Measurements from ENCODE around the gene SUSD4.
A peak's percentile ranks its signal among the peaks of the same experiment; 100 is the strongest.

SUSD4 gene

DNA sequence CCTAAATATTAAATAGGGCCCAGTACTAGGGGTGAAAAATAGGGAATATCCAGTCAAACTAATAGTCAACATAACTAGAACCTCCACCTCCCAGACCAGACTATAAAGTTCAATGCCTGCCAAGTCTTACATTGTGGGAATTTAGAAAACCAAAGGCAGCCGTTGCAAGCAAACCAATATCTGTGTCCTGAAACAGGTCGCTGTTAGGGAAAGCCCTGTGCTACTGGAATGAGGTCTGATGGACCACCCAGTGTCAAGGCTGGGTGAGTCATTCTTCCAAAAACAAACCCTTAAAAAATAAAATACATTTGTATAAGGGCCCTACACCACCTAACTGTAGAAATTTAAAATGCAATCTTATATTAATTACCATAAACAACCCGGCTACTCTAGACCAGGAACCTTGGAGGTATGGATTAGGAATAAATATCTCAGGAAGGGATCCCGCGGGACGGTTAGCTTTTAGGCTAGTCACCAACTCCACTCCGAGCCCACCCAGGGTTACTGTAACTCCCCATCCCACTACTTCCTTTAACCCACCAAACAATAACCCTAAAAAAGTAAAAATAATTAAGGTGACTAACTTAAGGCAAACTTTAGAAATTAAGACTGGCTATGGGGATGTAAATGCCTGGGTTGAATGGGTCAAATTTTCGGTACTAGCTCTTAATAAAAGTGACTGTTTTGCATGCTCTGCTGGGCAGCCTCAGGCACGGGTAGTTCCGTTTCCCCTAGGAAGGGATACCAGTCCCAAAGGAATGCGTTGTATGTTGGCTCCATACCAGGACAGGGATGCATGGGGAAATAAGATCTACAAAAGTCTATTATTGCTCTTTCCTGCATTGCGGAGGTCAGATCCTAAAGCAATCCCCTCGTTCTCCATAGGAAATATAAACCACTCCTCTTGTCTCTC, 155.6 kb downstream of the SUSD4 start:
- no peak for DNase-seq

DNA sequence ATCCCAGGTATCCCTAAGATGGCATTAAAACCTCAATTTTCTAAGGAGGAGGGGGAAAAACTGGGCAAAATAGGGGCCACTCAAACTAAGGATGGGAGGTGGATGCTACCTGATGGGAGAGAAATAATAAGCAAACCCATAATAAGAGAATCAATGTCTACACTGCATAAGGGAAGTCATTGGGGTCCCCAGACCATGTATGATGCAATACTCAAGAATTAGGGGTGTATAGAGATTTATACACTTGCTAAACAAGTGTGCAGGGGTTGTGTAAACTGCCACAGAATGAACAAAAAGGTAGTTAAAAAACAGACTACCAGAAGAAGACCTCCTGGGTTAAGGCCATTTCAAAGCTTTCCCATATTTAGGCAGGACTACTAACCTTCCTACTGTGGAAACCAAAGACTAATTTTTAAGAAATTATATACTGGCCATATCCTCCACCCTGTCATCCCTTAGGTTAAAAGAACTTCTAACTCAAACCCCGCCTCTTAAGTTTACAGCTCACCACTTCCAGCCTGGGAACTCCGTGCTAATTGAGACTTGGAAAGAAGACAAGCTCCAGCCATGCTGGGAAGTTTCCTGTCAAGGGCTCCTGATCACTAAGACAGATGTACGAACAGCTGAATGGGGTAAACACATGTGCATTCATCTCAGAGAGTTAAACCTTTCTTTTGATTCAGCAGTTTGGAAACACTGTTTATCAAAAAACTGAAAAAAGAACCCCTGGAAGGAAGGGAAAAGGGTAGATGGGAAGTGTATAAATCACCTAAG, 156.5 kb downstream of the SUSD4 start:
- no peak for DNase-seq

DNA sequence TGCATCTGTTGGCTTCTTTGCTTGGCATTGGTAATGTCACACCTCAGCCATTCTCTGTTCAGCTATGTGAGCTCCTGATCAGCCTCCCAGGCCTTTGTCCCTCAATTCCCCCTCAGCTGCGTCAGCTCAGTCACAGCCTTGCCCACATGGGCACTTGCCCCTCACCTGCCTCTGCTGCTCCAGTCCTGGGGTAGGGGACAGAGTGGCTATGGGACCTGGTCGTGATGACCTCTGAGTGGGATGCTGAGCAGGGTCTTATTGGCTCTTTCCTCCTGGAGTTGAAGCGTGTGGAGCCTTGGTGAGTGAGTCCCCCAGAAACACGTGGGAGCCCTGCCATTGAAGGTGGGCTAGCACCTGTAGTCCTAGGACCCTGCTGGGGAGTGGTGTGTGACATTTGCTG, 159.6 kb downstream of the SUSD4 start:
- no peak for DNase-seq

DNA sequence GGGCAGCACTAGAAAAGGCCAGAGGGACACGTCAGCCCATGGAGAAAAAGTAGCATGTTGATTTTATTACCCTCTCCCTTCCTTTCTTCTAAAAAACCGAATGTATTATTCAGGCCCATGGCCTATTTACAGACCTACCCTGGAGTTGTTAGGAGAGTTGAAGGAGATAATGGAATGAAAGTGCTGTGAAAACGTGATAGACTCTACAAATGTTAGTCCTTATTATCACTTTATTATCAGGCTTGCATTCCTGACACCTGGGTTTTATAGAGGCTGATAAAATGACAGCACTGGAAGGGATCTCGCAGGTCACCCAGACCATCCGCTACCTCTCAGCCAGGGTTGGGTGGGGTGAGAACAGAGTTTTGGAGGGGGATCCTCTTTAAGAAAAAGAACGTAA, 160.3 kb downstream of the SUSD4 start:
- no peak for DNase-seq

DNA sequence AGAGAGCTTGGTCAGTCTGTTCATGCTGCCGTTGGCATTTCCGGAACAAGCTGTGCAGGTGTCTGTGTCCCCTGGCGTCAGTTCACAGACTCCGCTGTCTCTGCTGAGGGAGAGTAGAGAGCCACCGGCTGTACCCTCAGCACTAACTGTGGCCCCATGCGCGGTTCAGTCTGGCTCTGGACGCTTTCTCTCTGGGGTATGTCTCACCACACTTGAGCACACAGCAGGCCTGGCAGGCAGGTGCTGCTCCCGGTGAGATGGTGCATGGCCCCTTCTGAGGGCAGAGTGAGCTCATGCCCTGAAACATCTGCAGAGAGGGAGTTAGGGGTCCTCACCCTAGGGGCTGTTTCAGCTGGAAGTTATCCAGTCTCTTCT, 161.0 kb downstream of the SUSD4 start:
- no peak for DNase-seq

DNA sequence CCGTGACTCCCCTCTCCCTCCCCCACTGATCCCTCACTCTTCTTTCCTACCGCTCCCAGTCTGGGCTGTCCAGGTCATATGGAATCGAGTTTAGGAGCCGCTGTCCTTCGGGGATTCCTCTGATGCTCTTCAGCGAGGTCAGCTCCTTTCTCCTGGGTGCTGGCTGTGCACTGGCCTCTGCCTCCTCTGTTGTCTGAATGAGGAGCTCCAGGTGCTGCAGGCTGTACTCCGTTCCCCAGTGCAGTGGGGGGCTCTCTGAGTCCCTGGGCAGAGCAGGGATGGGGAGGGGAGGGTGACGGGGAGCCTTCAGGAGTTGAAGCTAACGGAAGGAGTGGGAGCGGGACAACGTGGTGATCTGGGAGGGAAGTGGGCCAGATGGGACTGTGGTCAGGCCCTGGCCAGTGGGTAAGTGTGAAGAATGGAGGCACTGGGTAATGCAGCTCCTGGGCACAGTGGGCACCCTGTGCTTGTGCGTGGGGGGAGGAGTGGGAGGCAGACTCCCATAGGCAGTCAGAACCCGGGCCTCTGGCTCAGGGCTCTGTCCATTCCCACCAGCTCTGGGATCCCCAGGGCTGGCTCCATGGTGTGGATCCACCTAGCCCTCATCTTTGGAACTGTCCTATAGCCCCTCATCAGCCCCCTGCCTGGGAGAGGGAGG, 161.5 kb downstream of the SUSD4 start:
- no peak for DNase-seq

DNA sequence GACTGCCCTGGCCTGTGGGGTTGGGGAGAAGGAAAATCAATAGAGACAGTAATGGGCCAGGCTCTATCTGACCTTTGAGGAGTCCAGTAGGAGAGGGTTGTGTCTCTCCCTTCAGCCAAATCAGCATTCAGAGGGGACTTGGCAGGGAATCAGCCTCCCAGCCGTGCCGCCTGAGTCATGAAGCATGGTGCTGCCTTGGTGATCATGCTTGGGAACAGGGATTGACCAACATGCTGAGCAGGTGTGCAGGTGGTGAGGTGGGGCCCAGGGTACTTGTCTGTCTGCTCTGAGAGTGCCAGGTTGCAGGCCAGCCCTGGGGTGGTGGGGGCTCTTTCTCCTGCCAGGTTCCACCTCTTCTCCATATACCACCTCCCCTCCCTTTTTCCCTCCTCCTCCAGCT, 162.0 kb downstream of the SUSD4 start:
- DNase-seq: no peak

DNA sequence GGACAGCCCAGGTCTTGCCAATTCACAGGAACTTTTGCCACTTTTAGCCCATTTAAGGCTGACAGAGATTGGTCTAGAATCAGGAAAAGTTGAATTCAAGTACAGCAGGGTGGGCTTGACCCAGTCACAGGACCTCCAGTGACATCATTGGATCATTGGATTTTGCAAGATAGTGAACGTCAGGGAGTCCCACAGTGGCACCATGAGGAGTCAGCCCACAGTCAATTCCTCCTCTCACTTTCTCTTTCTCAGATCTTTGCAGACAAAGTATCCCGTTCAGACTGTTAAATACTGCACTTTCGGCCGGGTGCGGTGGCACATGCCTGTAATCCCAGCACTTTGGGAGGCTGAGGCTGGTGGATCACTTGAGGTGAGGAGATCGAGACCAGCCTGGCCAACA, 163.1 kb downstream of the SUSD4 start:
- no peak for DNase-seq

DNA sequence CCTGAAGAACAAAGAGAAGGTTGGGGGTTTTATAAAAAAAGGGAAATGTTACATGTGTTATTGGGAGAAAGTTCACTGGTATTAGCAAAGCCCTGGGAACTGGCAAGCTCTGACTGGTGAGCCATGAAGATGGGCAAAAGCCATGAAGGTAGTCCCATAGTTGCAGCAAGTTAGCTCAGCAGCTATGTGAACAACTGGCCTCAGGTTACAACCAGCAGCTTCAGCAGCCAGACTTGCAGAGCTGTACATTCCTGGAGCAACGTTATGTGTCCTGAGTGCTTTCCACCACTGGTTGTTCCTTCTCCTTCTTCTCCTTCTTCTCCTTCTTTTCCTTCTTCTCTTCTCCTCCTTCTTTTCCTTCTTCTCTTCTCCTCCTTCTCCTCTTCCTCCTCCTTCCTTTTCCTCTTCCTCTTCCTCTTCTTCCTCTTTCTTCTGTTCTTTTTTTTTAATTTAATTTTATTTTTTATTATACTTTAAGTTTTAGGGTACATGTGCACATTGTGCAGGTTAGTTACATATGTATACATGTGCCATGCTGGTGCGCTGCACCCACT, 164.8 kb downstream of the SUSD4 start:
- DNase-seq: no peak

DNA sequence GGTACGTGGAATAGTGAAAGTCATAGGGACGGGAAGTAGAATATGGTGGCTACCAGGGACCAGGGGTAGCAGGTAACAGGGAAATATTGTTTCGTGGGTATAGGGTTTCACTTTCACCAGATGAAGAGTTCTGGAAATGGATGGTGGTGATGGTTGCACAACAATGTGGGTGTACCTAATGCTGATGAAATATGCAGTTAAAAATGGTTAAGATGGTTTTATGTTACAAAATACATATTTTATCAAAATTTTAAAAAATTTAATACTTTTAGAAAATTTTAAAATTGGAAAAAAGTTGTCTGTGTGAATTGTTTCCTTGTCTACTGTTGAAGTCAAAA, 165.4 kb downstream of the SUSD4 start:
- no peak for DNase-seq

DNA sequence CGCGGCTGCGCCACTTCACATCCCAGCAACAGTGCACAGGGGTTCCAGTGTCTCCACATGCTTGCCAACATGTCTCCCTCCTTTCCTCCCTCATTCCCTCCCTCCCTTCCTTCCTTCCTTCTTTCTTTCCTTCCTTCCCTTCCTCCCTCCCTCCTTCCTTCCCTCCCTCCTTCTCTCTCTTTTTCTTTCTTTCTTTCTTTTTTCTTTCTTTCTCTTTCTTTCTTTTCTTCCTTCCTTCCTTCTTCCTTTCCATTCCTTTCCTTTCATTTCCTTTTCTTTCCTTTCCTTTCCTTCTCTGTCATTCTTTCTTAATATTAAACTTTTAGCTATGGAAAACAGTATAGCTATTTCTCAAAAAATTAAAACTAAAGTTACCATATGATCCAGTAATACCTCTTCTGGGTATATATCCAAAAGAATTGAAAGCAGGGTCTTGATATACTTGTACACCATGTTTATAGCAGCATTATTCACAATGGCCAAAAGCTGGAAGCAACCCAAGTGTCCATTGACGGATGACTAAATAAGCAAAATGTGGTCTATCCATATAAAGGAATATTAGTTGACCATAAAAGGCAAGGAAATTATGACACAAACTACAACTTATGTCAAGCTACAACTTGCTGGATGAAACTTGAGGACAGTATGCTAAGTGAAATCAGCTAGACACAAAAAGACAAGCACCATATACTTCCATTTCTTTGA, 165.9 kb downstream of the SUSD4 start:
- DNase-seq: no peak

DNA sequence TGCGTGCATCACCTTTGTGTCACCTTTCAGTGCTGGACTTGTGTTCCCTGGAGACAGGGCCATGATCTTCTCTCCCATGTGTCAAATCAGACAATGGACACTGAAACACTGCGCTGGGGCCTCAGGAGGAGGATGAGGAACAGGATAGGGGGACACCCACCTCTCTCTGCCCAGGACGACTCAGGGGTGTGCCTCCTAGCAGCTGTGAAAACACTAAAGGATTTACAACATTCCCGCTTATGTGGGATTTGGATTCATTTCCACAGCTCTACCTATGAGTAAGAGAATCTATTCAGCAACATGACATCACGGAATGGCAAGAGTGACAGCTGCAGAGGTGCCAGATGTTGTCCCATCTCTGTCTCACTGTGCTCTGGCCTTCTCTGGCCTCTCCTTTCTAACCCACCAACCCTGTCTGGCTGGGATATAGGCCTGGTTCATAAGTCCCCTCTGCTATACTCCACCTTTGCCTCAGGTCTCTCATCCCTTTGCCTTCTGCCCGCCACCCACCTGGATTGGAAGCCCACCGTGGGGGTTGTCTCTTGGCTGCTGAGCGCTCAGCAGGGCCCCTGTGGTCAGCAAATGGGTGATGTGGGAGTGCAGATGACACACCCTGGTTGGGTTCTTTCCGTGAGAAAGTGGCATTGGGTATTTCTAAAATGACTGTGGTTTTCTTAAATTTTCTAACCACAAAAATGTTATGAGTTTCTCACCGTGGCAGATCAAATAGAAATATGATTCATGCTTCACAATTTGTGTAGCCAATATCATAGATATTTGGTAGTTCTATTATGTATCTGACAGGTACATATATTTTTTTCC, 173.9 kb downstream of the SUSD4 start:
- DNase-seq: no peak

DNA sequence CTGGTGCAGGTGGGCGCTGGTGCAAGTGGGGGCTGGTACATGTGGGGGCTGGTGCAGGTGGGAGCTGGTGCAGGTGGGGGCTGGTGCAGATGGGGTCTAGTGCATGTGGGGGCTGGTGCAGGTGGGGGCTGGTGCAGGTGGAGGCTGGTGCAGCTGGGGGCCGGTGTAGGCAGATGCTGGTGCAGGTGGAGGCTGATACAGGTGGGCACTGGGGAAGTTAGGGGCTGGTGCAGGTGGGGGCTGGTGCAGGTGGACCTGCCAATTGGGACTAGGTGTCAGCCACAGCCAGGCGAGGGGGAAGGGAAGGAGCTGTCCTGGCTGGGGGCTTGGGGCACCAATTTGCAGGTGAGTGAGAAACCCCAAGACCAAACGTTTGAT, 174.5 kb downstream of the SUSD4 start:
- DNase-seq: no peak

DNA sequence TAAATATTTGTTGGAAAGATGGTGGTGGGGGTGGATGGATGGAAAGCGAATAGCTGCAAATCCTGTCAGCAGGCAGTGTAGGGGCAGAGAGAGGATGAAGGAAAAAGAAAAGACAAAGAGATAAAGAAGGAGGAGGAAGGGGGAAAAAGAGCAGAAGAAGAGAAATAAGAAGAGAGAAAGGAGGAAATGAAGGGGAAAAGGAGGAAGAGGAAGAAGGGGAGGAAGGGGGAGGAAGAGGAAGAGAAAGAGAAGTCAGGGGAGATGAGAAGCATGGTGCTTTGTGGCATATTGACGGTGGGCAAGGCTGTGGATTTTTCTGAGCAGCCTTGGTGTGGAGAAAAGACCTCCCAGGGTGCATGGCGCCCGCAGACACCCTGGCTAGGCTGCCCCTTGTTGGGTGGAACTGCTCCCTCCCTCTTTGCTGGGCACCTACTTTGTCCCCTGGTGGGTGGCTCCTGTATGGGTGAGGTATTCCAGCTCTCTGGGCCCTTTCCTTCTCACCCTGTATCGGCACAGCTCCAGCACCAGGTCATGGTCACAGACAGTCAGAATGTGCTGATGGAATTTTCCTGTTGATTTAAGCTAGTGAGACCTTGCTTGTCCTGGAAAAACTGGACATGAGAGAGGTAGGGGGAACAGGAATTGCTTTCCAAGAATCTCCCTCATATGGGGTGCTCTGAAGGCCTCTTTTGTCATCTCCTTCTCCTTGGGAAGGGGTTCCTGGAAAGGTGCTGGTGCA, 175.2 kb downstream of the SUSD4 start:
- no peak for DNase-seq

DNA sequence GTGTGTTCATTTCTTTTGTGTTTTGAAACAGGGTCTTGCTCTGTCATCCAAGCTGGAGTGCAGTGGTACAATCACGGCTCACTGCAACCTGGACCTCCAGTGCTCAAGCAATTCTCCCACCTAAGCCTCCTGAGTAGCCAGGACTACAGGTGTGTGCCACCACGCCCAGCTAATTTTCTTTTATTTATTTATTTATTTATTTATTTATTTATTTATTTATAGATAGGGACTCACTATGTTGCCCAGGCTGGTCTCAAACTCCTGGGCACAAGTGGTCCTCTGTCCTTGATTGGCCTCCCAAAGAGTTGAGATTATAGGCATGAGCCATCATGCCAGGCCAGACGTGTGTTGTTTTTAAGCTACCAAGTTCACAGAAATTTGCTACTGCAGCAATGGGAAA, 177.2 kb downstream of the SUSD4 start:
- DNase-seq: no peak

DNA sequence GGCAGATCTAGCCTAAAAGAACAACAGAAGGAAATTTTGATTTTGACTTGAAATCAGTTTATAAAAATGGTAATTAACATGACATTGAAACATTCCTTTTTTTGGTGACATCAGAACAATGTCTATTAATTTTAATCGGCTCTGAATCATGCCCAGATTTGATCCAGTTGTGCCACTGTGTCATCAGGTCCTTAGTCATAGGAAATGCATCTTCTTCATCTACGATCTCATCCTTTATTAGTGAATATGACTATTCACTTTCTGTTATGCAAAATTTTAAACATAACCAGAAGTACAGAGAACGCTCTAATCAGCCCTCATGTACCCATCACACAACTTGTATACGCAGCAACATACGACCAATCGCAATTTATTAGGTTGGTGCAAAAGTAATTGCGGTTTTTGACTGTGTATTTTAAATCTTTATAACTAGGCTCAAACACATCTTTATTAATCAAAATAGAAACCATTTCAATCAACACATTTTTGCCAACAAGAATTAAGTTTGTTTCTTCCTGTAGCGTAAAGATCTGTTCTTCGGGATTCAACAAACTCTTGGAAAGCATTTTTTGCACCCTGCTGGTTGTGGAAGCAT, 180.6 kb downstream of the SUSD4 start:
- no peak for DNase-seq

DNA sequence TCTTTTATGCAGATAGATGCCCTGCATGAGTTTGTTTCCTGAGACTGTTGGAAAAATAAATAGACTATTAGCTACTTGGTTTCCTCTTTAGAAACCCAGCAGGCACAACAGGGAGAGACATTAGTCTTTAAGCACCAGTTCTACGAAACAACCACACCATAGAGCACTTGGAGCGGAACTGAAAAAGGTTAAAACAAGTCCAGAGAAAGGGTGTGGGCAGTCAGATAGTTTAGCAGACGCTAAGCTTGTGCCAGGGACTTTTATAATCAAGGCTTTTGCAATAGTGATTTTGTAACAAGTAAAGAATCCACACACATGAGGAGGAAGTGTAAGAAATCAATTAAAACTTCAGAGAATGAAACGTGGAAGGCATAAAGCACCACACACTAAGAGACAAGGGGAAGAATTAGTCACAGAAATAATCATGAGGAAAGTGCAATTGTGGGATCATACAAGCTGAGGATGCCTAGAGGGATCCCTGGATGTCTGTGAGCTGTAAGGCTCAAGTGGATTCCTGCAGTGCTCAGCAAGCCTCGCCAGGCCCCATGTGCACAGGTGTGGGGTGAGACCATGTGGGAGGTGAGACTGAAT, 183.2 kb downstream of the SUSD4 start:
- peak; percentile 41 to 47 for DNase-seq

DNA sequence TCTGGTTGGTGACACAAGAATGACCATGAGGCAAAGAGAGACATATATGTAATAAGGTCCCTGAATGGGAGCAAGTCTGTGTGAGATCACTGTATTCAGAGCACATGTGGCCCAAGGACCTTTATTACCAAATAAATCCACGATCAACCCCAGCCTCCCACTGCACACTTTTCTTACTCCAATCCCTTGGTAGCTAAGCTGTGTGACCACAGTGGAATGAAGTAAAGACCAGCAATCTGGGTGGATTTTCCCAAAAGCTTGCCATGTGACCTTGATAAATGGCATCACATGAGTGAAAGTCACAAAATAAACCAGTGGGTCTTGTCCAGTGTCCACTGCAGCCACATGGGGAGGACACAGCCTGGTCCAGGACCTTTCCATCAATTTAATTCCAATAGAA, 184.2 kb downstream of the SUSD4 start:
- no peak for DNase-seq

DNA sequence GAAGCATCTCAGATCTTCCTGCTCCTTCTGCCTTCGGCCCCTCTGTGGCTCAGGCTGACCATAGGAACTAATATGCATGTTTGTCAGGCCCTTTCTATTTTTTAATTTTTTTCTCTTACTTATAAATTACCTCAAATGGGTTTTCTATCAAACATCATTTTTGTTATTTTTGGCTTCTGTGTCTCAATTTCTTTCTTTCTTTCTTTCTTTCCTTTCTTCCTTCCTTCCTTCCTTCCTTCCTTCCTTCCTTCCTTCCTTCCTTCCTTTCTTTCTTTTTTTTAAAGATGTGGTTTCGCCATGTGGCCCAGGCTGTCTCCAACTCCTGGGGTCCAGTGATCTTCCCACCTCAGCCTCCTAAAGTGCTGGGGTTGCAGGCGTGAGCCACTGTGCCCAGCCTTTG, 184.7 kb downstream of the SUSD4 start:
- DNase-seq: no peak

DNA sequence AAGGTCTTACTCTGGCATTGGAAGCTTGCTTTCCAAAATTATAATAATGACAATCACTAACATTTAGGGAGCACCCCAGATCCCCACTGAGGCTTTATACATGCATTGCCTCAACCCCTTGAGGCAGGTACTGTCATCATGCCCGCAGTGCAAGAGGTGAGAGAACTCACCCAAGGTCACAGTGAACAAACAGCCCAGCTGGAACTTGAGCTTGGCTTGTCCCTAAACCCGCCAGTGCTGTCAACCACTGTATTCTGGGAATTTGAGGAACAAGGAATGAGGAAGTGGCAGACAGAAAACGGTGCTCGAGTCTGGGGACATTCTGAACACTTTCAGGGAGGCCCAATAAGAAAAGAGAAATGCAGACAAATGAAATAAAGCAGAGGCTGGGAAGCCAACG, 186.3 kb downstream of the SUSD4 start:
- DNase-seq: peak; percentile 32 to 37

DNA sequence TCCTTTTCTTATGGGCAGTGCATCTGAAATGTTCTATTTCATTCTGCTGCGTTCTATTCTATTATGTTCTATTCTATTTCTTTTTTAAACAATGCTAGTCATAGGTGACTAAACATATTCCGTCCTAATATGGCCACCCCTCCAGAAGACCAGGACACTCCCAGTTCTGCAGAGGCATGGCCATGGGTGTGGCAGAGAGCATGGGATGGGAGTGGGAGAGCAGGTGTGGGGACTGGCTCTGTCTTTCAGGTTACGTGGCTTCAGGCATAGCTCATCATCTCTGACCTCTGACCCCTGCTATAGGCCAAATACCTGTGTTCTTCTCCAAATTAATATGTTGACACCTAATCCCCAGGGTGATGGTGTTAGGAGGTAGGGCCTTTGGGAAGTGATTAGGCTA, 187.5 kb downstream of the SUSD4 start:
- no peak for DNase-seq
